Small intestine (tissue), 7 donors: ENCODE results near the gene CCDC6. TPM values are rescaled to one million over a fixed set of nuclear protein-coding genes. Genes with fewer than 3 reads are reported as not detected.
A peak's percentile ranks its signal among the peaks of the same experiment; 100 is the strongest.

Experiments
- DNase-seq, 2 donors: peaks; one replicate each; pipeline versions ENCODE4 v3.0.0 to v3.0.0-alpha.2; 2013
- FAIRE-seq: peaks from 2 replicates; lab custom pipeline; 2012; peaks lifted over from hg19 to GRCh38; lab: Jason Lieb, UNC
- H3K27ac ChIP-seq, 3 donors: one replicate each; pipeline ENCODE4 v1.5.1; 2013; ENCODE audit warnings: low read length in 2 of 3, mild to moderate bottlenecking in 2 of 3, control low read depth in 1 of 3, inconsistent platforms in 1 of 3, low read depth in 1 of 3, moderate library complexity in 1 of 3
- H3K27me3 ChIP-seq, 3 donors: one replicate each; pipeline ENCODE4 v1.6.1; 2013; ENCODE audit warnings: low read length in 3 of 3, inconsistent platforms in 1 of 3; ENCODE audit not compliant: control insufficient read depth in 3 of 3, insufficient read depth in 3 of 3
- H3K36me3 ChIP-seq, 3 donors: one replicate each; pipeline ENCODE4 v1.6.1; 2013; ENCODE audit warnings: low read length in 3 of 3, inconsistent platforms in 1 of 3, low read depth in 1 of 3, mild to moderate bottlenecking in 1 of 3, moderate library complexity in 1 of 3; ENCODE audit not compliant: control insufficient read depth in 3 of 3, insufficient read depth in 2 of 3
- H3K4me1 ChIP-seq, 3 donors: one replicate each; pipeline ENCODE4 v1.6.1; 2013; ENCODE audit warnings: low read length in 2 of 3, inconsistent platforms in 1 of 3, low read depth in 1 of 3, mild to moderate bottlenecking in 1 of 3, moderate library complexity in 1 of 3; ENCODE audit not compliant: control insufficient read depth in 3 of 3, insufficient read depth in 2 of 3
- H3K4me3 ChIP-seq, 3 donors: one replicate each; pipeline ENCODE4 v1.5.1; 2013; ENCODE audit warnings: low read length in 3 of 3, control low read depth in 1 of 3, inconsistent platforms in 1 of 3, low read depth in 1 of 3, mild to moderate bottlenecking in 1 of 3, moderate library complexity in 1 of 3
- H3K9me3 ChIP-seq, 2 donors: one replicate each; pipeline ENCODE4 v1.6.1; 2013; ENCODE audit warnings: low read depth in 1 of 2, low read length in 1 of 2; ENCODE audit not compliant: control insufficient read depth in 2 of 2, insufficient read depth in 1 of 2
- WGBS, 3 donors: extraction: QIAGEN DNeasy Blood & Tissue Kit; methylation state at CpG; one replicate each; pipeline ENCODE4 v1.1.7; 2013; 5-methylcytosine and 5-hydroxymethylcytosine counted together
- polyA plus RNA-seq, 4 donors: library from polyadenylated mRNA; stranded (reverse) in 3 of 4; unstranded in 1 of 4; fragments of 200-250 nt in 3 of 4; fragments of 120-200 nt in 1 of 4; gene quantifications; one replicate each; pipeline versions ENCODE4 v1.2.1 to v1.2.3, GENCODE V29; 2013
- donor health status: healthy with polysubstance abuse.
- donor health status: control.
- donor health status: control.
- donor health status: Bipolar disorder and iron deficiency.
- donor health status: healthy.

CCDC6 gene
- polyA plus RNA-seq, 4 donors, result 16.5 to 44.4 (median 24.7) TPM

- no peak for FAIRE-seq
- H3K4me1 ChIP-seq, result peaks cover 4 to 19% (median 8%) of the 10 kb centered on the region in 3 donors
- no peak for DNase-seq
- no peaks in the 10 kb centered on the region for H3K27me3 ChIP-seq
- H3K36me3 ChIP-seq, result peaks cover 0 to 3% (median 0%) of the 10 kb centered on the region in 3 donors
- peaks cover 0 to under 1% of the 10 kb centered on the region in 2 donors for H3K9me3 ChIP-seq
- H3K27ac ChIP-seq, result no peak overlapping the region
- WGBS, 3 donors, result 47 to 68% (median 49%) methylated on average over 4 of the region's 4 CpGs
- no peak overlapping the region for H3K4me3 ChIP-seq
These were observed 51.8 kb downstream of the CCDC6 start for GRCh38 chr10:59854571-59854970.

- no peaks in the 10 kb centered on the region for H3K27me3 ChIP-seq
- no peak overlapping the region for H3K27ac ChIP-seq
- H3K4me1 ChIP-seq, result peaks cover 2 to 19% (median 8%) of the 10 kb centered on the region in 3 donors
- peaks cover 0 to 10% (median 5%) of the 10 kb centered on the region in 3 donors for H3K36me3 ChIP-seq
- DNase-seq (no peak), FAIRE-seq (no peak)
- no peak overlapping the region for H3K4me3 ChIP-seq
- 89 to 95% (median 92%) methylated on average over 1 of the region's 1 CpG for WGBS, 3 donors
- no peaks in the 10 kb centered on the region for H3K9me3 ChIP-seq
These were observed 53.7 kb downstream of the CCDC6 start for GRCh38 chr10:59852670-59853069.

GRCh38 chr10:59851864-59852263, 54.5 kb downstream of the CCDC6 start:
- FAIRE-seq (no peak), DNase-seq (no peak)
- H3K9me3 ChIP-seq, result no peaks in the 10 kb centered on the region
- H3K4me1 ChIP-seq, result peaks cover 2 to 19% (median 8%) of the 10 kb centered on the region in 3 donors
- H3K36me3 ChIP-seq, result peaks cover 0 to 16% (median 5%) of the 10 kb centered on the region in 3 donors
- no peaks in the 10 kb centered on the region for H3K27me3 ChIP-seq
- no peak overlapping the region for H3K4me3 ChIP-seq
- H3K27ac ChIP-seq, result no peak overlapping the region
- 82 to 90% (median 85%) methylated on average over 4 of the region's 4 CpGs for WGBS, 3 donors

GRCh38 chr10:59847888-59848287, 58.5 kb downstream of the CCDC6 start:
- Histone ChIP-seq H3K4me3 (no peak overlapping the region), H3K4me1 (peaks cover 0 to 3% (median 0%) of the 10 kb centered on the region in 3 donors), H3K27ac (no peak overlapping the region), H3K9me3 (no peaks in the 10 kb centered on the region), H3K27me3 (no peaks in the 10 kb centered on the region), H3K36me3 (peaks cover 0 to 18% (median 10%) of the 10 kb centered on the region in 3 donors)
- 73 to 91% (median 82%) methylated on average over 7 of the region's 7 CpGs for WGBS, 3 donors
- DNase-seq (no peak), FAIRE-seq (no peak)

GRCh38 chr10:59847326-59847725, 59.0 kb downstream of the CCDC6 start:
- H3K36me3 ChIP-seq, result peaks cover 0 to 22% (median 10%) of the 10 kb centered on the region in 3 donors
- H3K9me3 ChIP-seq, result no peaks in the 10 kb centered on the region
- DNase-seq (no peak), FAIRE-seq (no peak)
- 90 to 95% (median 93%) methylated on average over 2 of the region's 2 CpGs for WGBS, 3 donors
- no peak overlapping the region for H3K27ac ChIP-seq
- no peaks in the 10 kb centered on the region for H3K27me3 ChIP-seq
- H3K4me1 ChIP-seq, result peaks cover 0 to 3% (median 0%) of the 10 kb centered on the region in 3 donors
- H3K4me3 ChIP-seq, result no peak overlapping the region

GRCh38 chr10:59844436-59844835, 61.9 kb downstream of the CCDC6 start:
- Histone ChIP-seq H3K4me3 (no peak overlapping the region), H3K27ac (no peak overlapping the region), H3K4me1 (peaks cover 0 to 3% (median 0%) of the 10 kb centered on the region in 3 donors), H3K27me3 (no peaks in the 10 kb centered on the region), H3K36me3 (peaks cover 0 to 30% (median 7%) of the 10 kb centered on the region in 3 donors), H3K9me3 (no peaks in the 10 kb centered on the region)
- no peak for FAIRE-seq
- DNase-seq, result no peak
- WGBS, 3 donors, result 72 to 75% (median 73%) methylated on average over 3 of the region's 3 CpGs

- H3K4me1 ChIP-seq, result peaks cover 0 to 3% (median 0%) of the 10 kb centered on the region in 3 donors
- H3K27me3 ChIP-seq, result no peaks in the 10 kb centered on the region
- no peak overlapping the region for H3K4me3 ChIP-seq
- DNase-seq, result peak; percentile 16 to 44
- no peak for FAIRE-seq
- peaks cover 0 to 29% (median 5%) of the 10 kb centered on the region in 3 donors for H3K36me3 ChIP-seq
- no peaks in the 10 kb centered on the region for H3K9me3 ChIP-seq
- 23 to 53% (median 26%) methylated on average over 2 of the region's 2 CpGs for WGBS, 3 donors
- no peak overlapping the region for H3K27ac ChIP-seq
These were observed 62.6 kb downstream of the CCDC6 start for GRCh38 chr10:59843748-59844147.

- DNase-seq (no peak), FAIRE-seq (no peak)
- no peak overlapping the region for H3K4me3 ChIP-seq
- no peak overlapping the region for H3K27ac ChIP-seq
- peaks cover 0 to 17% (median 2%) of the 10 kb centered on the region in 3 donors for H3K36me3 ChIP-seq
- no peaks in the 10 kb centered on the region for H3K9me3 ChIP-seq
- H3K27me3 ChIP-seq, result no peaks in the 10 kb centered on the region
- 78 to 92% (median 89%) methylated on average over 6 of the region's 6 CpGs for WGBS, 3 donors
- peaks cover 0 to 3% (median 2%) of the 10 kb centered on the region in 3 donors for H3K4me1 ChIP-seq
These were observed 66.8 kb downstream of the CCDC6 start for GRCh38 chr10:59839576-59839975.
